ENCODE data around the gene OR52N5.

OR52N5 gene

GRCh38 chr11:5783255-5783654 is at the start of gene OR52N5:
OR52N5 (minus strand) TSS chr11:5783355; CDS start chr11:5778634, 4,721 bp downstream.
- no peak for DNase-seq

GRCh38 chr11:5831196-5831829 is 48.2 kb upstream of the OR52N5 start:
- DNase-seq: no peak

GRCh38 chr11:5818245-5818886 is 35.2 kb upstream of the OR52N5 start:
- DNase-seq: no peak

GRCh38 chr11:5815534-5815933 is 32.4 kb upstream of the OR52N5 start:
- DNase-seq: no peak

GRCh38 chr11:5809905-5810795 is 27.0 kb upstream of the OR52N5 start:
- DNase-seq: no peak

GRCh38 chr11:5809122-5809519 is 26.0 kb upstream of the OR52N5 start:
- DNase-seq: no peak

- peak; percentile 30 for DNase-seq
Observed at GRCh38 chr11:5808500-5809121, 25.5 kb upstream of the OR52N5 start, which contains the start of gene OR52N2. OR52N2 (plus strand) TSS chr11:5808924; CDS start chr11:5820336, 11,412 bp downstream.

GRCh38 chr11:5807580-5807979 is 24.4 kb upstream of the OR52N5 start:
- no peak for DNase-seq

GRCh38 chr11:5803982-5804381 is 20.8 kb upstream of the OR52N5 start:
- DNase-seq: no peak

- DNase-seq: no peak
Observed at GRCh38 chr11:5796541-5796940, 13.4 kb upstream of the OR52N5 start.

GRCh38 chr11:5791165-5791564 is 8.0 kb upstream of the OR52N5 start, which contains the start of gene OR52N1:
OR52N1 (minus strand) TSS chr11:5791265; CDS start chr11:5788816, 2,449 bp downstream.
- DNase-seq: no peak

- no peak for DNase-seq
Observed at GRCh38 chr11:5767056-5767455, 16.1 kb downstream of the OR52N5 start.

- no peak for DNase-seq
Observed at GRCh38 chr11:5753943-5754342, 29.2 kb downstream of the OR52N5 start, which contains the start of gene OR52N4. OR52N4 (plus strand) TSS chr11:5754243; CDS start chr11:5754741, 498 bp downstream.

- no peak for DNase-seq
Observed at GRCh38 chr11:5749836-5750235, 33.3 kb downstream of the OR52N5 start.

GRCh38 chr11:5746614-5747013 is 36.5 kb downstream of the OR52N5 start:
- no peak for DNase-seq

- no peak for DNase-seq
Observed at GRCh38 chr11:5738431-5738830, 44.7 kb downstream of the OR52N5 start.

GRCh38 chr11:5737670-5738392 is 45.3 kb downstream of the OR52N5 start:
- no peak for DNase-seq

- DNase-seq: no peak
Observed at GRCh38 chr11:5737091-5737490, 46.1 kb downstream of the OR52N5 start.

- DNase-seq: no peak
Observed at GRCh38 chr11:5736396-5736795, 46.8 kb downstream of the OR52N5 start, which contains the start of gene OR56B1. OR56B1 (plus strand) TSS chr11:5736448; CDS start chr11:5736517, 69 bp downstream.

- no peak for DNase-seq
Observed at GRCh38 chr11:5727691-5728090, 55.5 kb downstream of the OR52N5 start.

- no peak for DNase-seq
Observed at GRCh38 chr11:5726351-5726750, 56.8 kb downstream of the OR52N5 start.

Measured in NCI-H1092 treated with DMSO at 0.1 percent for 48 hours (cell line).